PC-9 (cell line): ENCODE measurements around the gene ANKS1B. TPM values are rescaled to one million over a fixed set of nuclear protein-coding genes. Genes with fewer than 3 reads are reported as not detected.

Experiments used
- BruUV-seq: library from RNA; stranded (reverse); fragments of 400-500 nt; replicated peaks from 2 replicates; lab custom pipeline; 2021; lab: Mats Ljungman, UMichigan
- CTCF ChIA-PET: fragments of 300-600 bp; sonication (Branson Sonifier 250); formaldehyde crosslinking; loops from one replicate; lab custom pipeline; 2022; ENCODE audit warnings: antibody characterized with exemption; lab: Charles Lee
- POLR2A ChIA-PET: fragments of 300-600 bp; sonication (Branson Sonifier 250); formaldehyde crosslinking; loops from one replicate; lab custom pipeline; 2022; ENCODE audit warnings: antibody characterized with exemption; ENCODE audit not compliant: unreplicated experiment; lab: Charles Lee
- DNase-seq, 2 experiments: peaks; one replicate each; pipeline versions ENCODE4 v3.0.0 to v3.0.0-alpha.2; 2015 to 2022; ENCODE audit warnings: mixed read lengths in 1 of 2
- H2AFZ ChIP-seq: fragments of 200-600 bp; sonication (generic); 2 replicates; pipeline ENCODE4 v1.8.1; 2017; ENCODE audit warnings: antibody characterized with exemption
- H3F3A ChIP-seq: fragments of 200-600 bp; sonication (generic); 2 replicates; pipeline ENCODE4 v1.8.1; 2017; ENCODE audit warnings: antibody characterized with exemption, mild to moderate bottlenecking, low read depth; ENCODE audit not compliant: insufficient read depth
- H3K27ac ChIP-seq: fragments of 200-600 bp; sonication (generic); 2 replicates; pipeline ENCODE4 v1.6.1; 2016; ENCODE audit warnings: mixed run types
- H3K27me3 ChIP-seq: fragments of 200-600 bp; sonication (generic); 2 replicates; pipeline ENCODE4 v1.6.1; 2016; ENCODE audit warnings: low read depth, mixed run types; ENCODE audit not compliant: insufficient read depth
- H3K36me3 ChIP-seq: fragments of 200-600 bp; sonication (generic); 2 replicates; pipeline ENCODE4 v1.6.1; 2016; ENCODE audit warnings: low read depth, mixed run types
- H3K4me1 ChIP-seq: fragments of 200-600 bp; sonication (generic); replicated peaks from 2 replicates; pipeline ENCODE4 v1.6.1; 2016; ENCODE audit warnings: mixed run types; ENCODE audit not compliant: insufficient read depth
- H3K4me2 ChIP-seq: fragments of 200-600 bp; sonication (generic); 2 replicates; pipeline ENCODE4 v1.6.1; 2017; ENCODE audit warnings: mixed run types
- H3K4me3 ChIP-seq: fragments of 200-600 bp; sonication (generic); 2 replicates; pipeline ENCODE4 v1.6.1; 2016; ENCODE audit warnings: mixed run types
- H3K79me2 ChIP-seq: fragments of 200-600 bp; sonication (generic); 2 replicates; pipeline ENCODE4 v1.6.1; 2017; ENCODE audit warnings: low read depth, mixed run types
- H3K9me2 ChIP-seq: fragments of 200-600 bp; sonication (generic); 2 replicates; pipeline ENCODE4 v1.8.1; 2017; ENCODE audit warnings: mild to moderate bottlenecking; ENCODE audit not compliant: insufficient read depth
- H3K9me3 ChIP-seq: fragments of 200-600 bp; sonication (generic); 2 replicates; pipeline ENCODE4 v1.8.1; 2016; ENCODE audit warnings: low read depth; ENCODE audit not compliant: insufficient read depth
- H4K20me1 ChIP-seq: fragments of 200-600 bp; sonication (generic); 2 replicates; pipeline ENCODE4 v1.8.1; 2017; ENCODE audit not compliant: insufficient read depth
- EZH2 ChIP-seq: fragments of 200-600 bp; sonication (generic); IDR thresholded peaks from 2 replicates; pipeline ENCODE4 v1.8.0; 2017; ENCODE audit warnings: antibody characterized with exemption, low read depth
- intact Hi-C: fragments of 100-400 bp; cut with micrococcal nuclease; formaldehyde crosslinking; loops from one replicate; pipeline ENCODE4 v1.10.0; 2022; ENCODE audit not compliant: unreplicated experiment
- total RNA-seq: library from RNA; stranded (reverse); gene quantifications from 2 replicates; pipeline ENCODE4 v1.2.3, GENCODE V29; 2021
- TF ChIP-seq, protein P1 (sequence below): fragments of 200-600 bp; sonication (generic); conservative IDR thresholded peaks from 2 replicates; pipeline ENCODE4 v1.6.1; 2017; ENCODE audit warnings: mixed run types, antibody characterized with exemption, mild to moderate bottlenecking, moderate library complexity

Gene ANKS1B
- total RNA-seq, 1 experiment from 2014 or later = not detected

- intact Hi-C loops = no loop called here
- no peaks in the 10 kb centered on the region for H3K9me2 ChIP-seq
- ChIA-PET POLR2A (no interaction called here), CTCF (no interaction called here)
- no peaks in the 10 kb centered on the region for H4K20me1 ChIP-seq
- no peaks in the 10 kb centered on the region for H3K4me1 ChIP-seq
- no peaks in the 10 kb centered on the region for H3K79me2 ChIP-seq
- H3K27me3 ChIP-seq = peaks cover 11% of the 10 kb centered on the region; the same call in 1 of the 2 replicates
- no peak overlapping the region for H3K27ac ChIP-seq
- no peak overlapping the region for H3K4me2 ChIP-seq
- no peaks in the 10 kb centered on the region for H3F3A ChIP-seq
- BruUV-seq = no TSS peak
- no peaks in the 10 kb centered on the region for H3K36me3 ChIP-seq
- TF ChIP-seq EZH2 = no peak
- TF ChIP-seq, protein P1, sequence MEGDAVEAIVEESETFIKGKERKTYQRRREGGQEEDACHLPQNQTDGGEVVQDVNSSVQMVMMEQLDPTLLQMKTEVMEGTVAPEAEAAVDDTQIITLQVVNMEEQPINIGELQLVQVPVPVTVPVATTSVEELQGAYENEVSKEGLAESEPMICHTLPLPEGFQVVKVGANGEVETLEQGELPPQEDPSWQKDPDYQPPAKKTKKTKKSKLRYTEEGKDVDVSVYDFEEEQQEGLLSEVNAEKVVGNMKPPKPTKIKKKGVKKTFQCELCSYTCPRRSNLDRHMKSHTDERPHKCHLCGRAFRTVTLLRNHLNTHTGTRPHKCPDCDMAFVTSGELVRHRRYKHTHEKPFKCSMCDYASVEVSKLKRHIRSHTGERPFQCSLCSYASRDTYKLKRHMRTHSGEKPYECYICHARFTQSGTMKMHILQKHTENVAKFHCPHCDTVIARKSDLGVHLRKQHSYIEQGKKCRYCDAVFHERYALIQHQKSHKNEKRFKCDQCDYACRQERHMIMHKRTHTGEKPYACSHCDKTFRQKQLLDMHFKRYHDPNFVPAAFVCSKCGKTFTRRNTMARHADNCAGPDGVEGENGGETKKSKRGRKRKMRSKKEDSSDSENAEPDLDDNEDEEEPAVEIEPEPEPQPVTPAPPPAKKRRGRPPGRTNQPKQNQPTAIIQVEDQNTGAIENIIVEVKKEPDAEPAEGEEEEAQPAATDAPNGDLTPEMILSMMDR = no peak
- no peak overlapping the region for H3K4me3 ChIP-seq
- H3K9me3 ChIP-seq = no peaks in the 10 kb centered on the region
- DNase-seq = no peak
- no peak overlapping the region for H2AFZ ChIP-seq
Observed at GRCh38 chr12:99111600-99111999, 873.1 kb downstream of the ANKS1B start.

GRCh38 chr12:99110868-99111267, 873.9 kb downstream of the ANKS1B start:
- H2AFZ ChIP-seq = no peak overlapping the region
- no peaks in the 10 kb centered on the region for H4K20me1 ChIP-seq
- intact Hi-C loops = no loop called here
- no peak overlapping the region for H3K27ac ChIP-seq
- no peaks in the 10 kb centered on the region for H3K4me1 ChIP-seq
- ChIA-PET POLR2A (no interaction called here), CTCF (no interaction called here)
- no TSS peak for BruUV-seq
- H3K79me2 ChIP-seq = no peaks in the 10 kb centered on the region
- no peaks in the 10 kb centered on the region for H3K9me2 ChIP-seq
- H3K4me3 ChIP-seq = no peak overlapping the region
- no peaks in the 10 kb centered on the region for H3F3A ChIP-seq
- no peak overlapping the region for H3K4me2 ChIP-seq
- no peaks in the 10 kb centered on the region for H3K9me3 ChIP-seq
- TF ChIP-seq, protein P1 = no peak
- no peak for TF ChIP-seq EZH2
- peaks cover 18% of the 10 kb centered on the region for H3K27me3 ChIP-seq
- no peak for DNase-seq
- no peaks in the 10 kb centered on the region for H3K36me3 ChIP-seq

DNA sequence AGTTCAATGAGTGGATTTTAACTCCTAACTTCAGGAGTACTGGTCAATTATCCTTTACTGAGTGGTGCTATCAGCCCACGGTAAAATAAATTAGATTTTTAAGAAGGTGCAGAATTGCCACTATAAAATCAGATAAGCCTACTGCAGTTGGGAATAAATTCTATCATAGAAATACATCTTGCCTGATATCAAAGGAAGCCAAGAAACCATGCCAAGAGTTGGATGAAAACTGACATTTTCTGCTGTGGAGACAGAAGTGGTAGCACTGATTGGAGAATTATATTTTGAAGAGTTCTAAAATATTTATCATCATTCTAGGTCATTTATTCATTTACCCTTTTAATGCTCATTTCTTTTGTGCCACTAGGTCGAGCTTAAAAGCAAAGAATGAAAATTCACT, 874.5 kb downstream of the ANKS1B start:
- ChIA-PET CTCF (no interaction called here), POLR2A (no interaction called here)
- no peak for TF ChIP-seq EZH2
- TF ChIP-seq, protein P1 = no peak
- DNase-seq = no peak
- no peak overlapping the region for H3K4me3 ChIP-seq
- H3K4me1 ChIP-seq = no peaks in the 10 kb centered on the region
- no peaks in the 10 kb centered on the region for H3K36me3 ChIP-seq
- no peaks in the 10 kb centered on the region for H3K9me2 ChIP-seq
- no TSS peak for BruUV-seq
- no peak overlapping the region for H3K4me2 ChIP-seq
- intact Hi-C loops = no loop called here
- no peaks in the 10 kb centered on the region for H3F3A ChIP-seq
- H3K9me3 ChIP-seq = no peaks in the 10 kb centered on the region
- no peaks in the 10 kb centered on the region for H3K79me2 ChIP-seq
- H3K27ac ChIP-seq = no peak overlapping the region
- no peak overlapping the region for H2AFZ ChIP-seq
- H3K27me3 ChIP-seq = peaks cover 21% of the 10 kb centered on the region
- H4K20me1 ChIP-seq = no peaks in the 10 kb centered on the region
